ENCODE results near the gene ZNF394.
A peak's percentile ranks its signal among the peaks of the same experiment; 100 is the strongest.

Gene ZNF394

GRCh38 chr7:99472561-99473314 lies 27.3 kb downstream of the ZNF394 start, which contains the start of gene ZNF789:
Gene ZNF789, plus strand, starts transcription at chr7:99472890. Its CDS starts 3,567 bp downstream, at chr7:99476457.
- no peak for TF ChIP-seq CTCF (IDR thresholded peaks at IDR 0.05; ENCODE audit: insufficient read depth, low read depth, low read length, missing control alignments)
- peak; percentile 98 for DNase-seq (ENCODE audit: low read depth)
- peak within 1 kb of the TSS; percentile 93 for H3K4me3 ChIP-seq (ENCODE audit: low read depth, low read length)

GRCh38 chr7:99469381-99470065 lies 30.6 kb downstream of the ZNF394 start:
- no peak for TF ChIP-seq CTCF (IDR thresholded peaks at IDR 0.05; ENCODE audit: insufficient read depth, low read depth, low read length, missing control alignments)
- H3K4me3 ChIP-seq (ENCODE audit: low read depth, low read length), result no peak overlapping the region
- no peak for DNase-seq (ENCODE audit: low read depth)

GRCh38 chr7:99468336-99468918 lies 31.7 kb downstream of the ZNF394 start:
- TF ChIP-seq CTCF (IDR thresholded peaks at IDR 0.05; ENCODE audit: insufficient read depth, low read depth, low read length, missing control alignments), result no peak
- no peak overlapping the region for H3K4me3 ChIP-seq (ENCODE audit: low read depth, low read length)
- DNase-seq (ENCODE audit: low read depth), result no peak

GRCh38 chr7:99465421-99465768 lies 34.7 kb downstream of the ZNF394 start:
- peak overlapping the region; percentile 64 for H3K4me3 ChIP-seq (ENCODE audit: low read depth, low read length)
- no peak for TF ChIP-seq CTCF (IDR thresholded peaks at IDR 0.05; ENCODE audit: insufficient read depth, low read depth, low read length, missing control alignments)
- DNase-seq (ENCODE audit: low read depth), result no peak

- no peak for TF ChIP-seq CTCF (IDR thresholded peaks at IDR 0.05; ENCODE audit: insufficient read depth, low read depth, low read length, missing control alignments)
- H3K4me3 ChIP-seq (ENCODE audit: low read depth, low read length), result no peak overlapping the region
- DNase-seq (ENCODE audit: low read depth), result no peak
Measured at GRCh38 chr7:99461221-99461620, 38.9 kb downstream of the ZNF394 start.

GRCh38 chr7:99460651-99461050 lies 39.4 kb downstream of the ZNF394 start:
- no peak for TF ChIP-seq CTCF (IDR thresholded peaks at IDR 0.05; ENCODE audit: insufficient read depth, low read depth, low read length, missing control alignments)
- no peak overlapping the region for H3K4me3 ChIP-seq (ENCODE audit: low read depth, low read length)
- DNase-seq (ENCODE audit: low read depth), result no peak
